GM12891 (cell line): ENCODE measurements around the gene MAP3K7CL.

Experiments used
- POLR2A ChIP-seq: IDR thresholded peaks from 2 replicates; pipeline ENCODE4 v1.6.1; 2011; ENCODE audit warnings: low read depth, low read length, control low read depth
- POLR2AphosphoS5 ChIP-seq: IDR thresholded peaks from 2 replicates; pipeline ENCODE4 v1.6.1; 2011; ENCODE audit warnings: low read depth, low read length, control low read depth
- POU2F2 ChIP-seq: IDR thresholded peaks from 2 replicates; pipeline ENCODE4 v1.6.1; 2011; ENCODE audit warnings: low read depth, mild to moderate bottlenecking, control low read depth, low read length, moderate library complexity
- SPI1 ChIP-seq: IDR thresholded peaks from 2 replicates; pipeline ENCODE4 v1.6.1; 2011; ENCODE audit warnings: low read depth, low read length, control low read depth
- TAF1 ChIP-seq: IDR thresholded peaks from 2 replicates; pipeline ENCODE4 v1.6.1; 2011; ENCODE audit warnings: low read depth, low read length, control low read depth

DNA sequence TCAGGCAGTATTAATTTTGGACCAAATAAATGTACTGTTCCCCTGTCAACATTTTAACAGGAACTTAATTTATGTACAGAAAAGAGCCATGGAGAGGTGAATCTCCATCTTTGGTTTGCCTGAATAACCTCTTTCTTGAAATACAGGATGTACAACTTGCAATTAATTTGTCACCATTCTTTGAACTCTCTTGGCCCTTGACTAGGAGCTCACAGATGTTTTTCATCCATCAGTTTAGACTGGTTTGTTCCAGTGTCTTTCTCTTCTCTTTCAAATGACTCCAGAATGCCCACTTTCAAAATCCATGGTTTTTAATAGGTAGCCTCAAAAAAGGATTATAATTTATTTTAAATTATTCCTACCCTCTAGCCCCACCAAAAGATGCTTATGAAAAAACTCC is 5.0 kb downstream of the MAP3K7CL start:
- TF ChIP-seq POLR2A (no peak), POLR2AphosphoS5 (no peak), POU2F2 (no peak), SPI1 (no peak), TAF1 (no peak)
